Measurements from ENCODE around the gene SQSTM1. TPM values are rescaled to one million over a fixed set of nuclear protein-coding genes. Genes with fewer than 3 reads are reported as not detected.

SQSTM1 gene
- total and polyA plus RNA-seq, 2 of the 8 experiments (the other 6 are each of a cell fraction or from before 2014, with no cell fraction given): 78.6 to 110 TPM

GRCh38 chr5:179833709-179834070, 13.0 kb downstream of the SQSTM1 start:
- Histone ChIP-seq H3K4me2 (ENCODE audit: insufficient read depth in 1 of 2, low read depth in 2 of 2, low read length in 2 of 2) (no peak overlapping the region), H4K20me1 (replicated peaks in 1 of 2; ENCODE audit: control insufficient read depth in 1 of 2, insufficient read depth in 2 of 2, low read length in 2 of 2) (peaks cover 8 to 10% of the 10 kb centered on the region in 2 experiments), H3K36me3 (ENCODE audit: control insufficient read depth in 2 of 4, insufficient read depth in 4 of 4, low read length in 3 of 4) (peaks cover 31 to 76% (median 57%) of the 10 kb centered on the region in 4 experiments), H2BK20ac (ENCODE audit: low read length) (no peak overlapping the region), H2BK120ac (replicated peaks; ENCODE audit: low read depth, low read length) (no peak overlapping the region), H3K4me1 (replicated peaks in 1 of 4; ENCODE audit: control insufficient read depth in 3 of 4, insufficient read depth in 4 of 4, low read length in 3 of 4) (peaks cover 0 to 3% (median 1%) of the 10 kb centered on the region in 4 experiments; a peak in 4 of 7 replicates), H3K18ac (ENCODE audit: extremely low read depth, low read length) (no peak overlapping the region), H2BK5ac (ENCODE audit: low read depth, low read length) (no peak overlapping the region), H3K79me2 (ENCODE audit: control insufficient read depth in 1 of 2, insufficient read depth in 2 of 2, low read length in 2 of 2) (no peaks in the 10 kb centered on the region), H3K9ac (replicated peaks in 1 of 4; ENCODE audit: extremely low read depth in 1 of 4, low read depth in 3 of 4, low read length in 3 of 4) (no peak overlapping the region), H3K79me1 (ENCODE audit: low read depth, low read length) (no peaks in the 10 kb centered on the region; the same call in 1 of the 2 replicates), H2BK15ac (ENCODE audit: low read length) (no peak overlapping the region), H4K5ac (ENCODE audit: insufficient read length, low read depth, low read length) (no peak overlapping the region), H3K23me2 (ENCODE audit: low read depth, low read length) (no peaks in the 10 kb centered on the region), H2BK12ac (ENCODE audit: low read depth, low read length) (no peak overlapping the region), H3K9me3 (ENCODE audit: insufficient read depth in 2 of 2, low read depth in 1 of 2, low read length in 1 of 2) (no peaks in the 10 kb centered on the region; a peak in 1 of 4 replicates), H3K27me3 (replicated peaks in 1 of 4; ENCODE audit: control insufficient read depth in 3 of 4, extremely low read depth in 1 of 4, insufficient read depth in 3 of 4, low read length in 3 of 4) (no peaks in the 10 kb centered on the region), H3K23ac (ENCODE audit: insufficient read length) (no peak overlapping the region), H3K4me3 (ENCODE audit: extremely low read depth in 1 of 4, insufficient read depth in 2 of 4, low read depth in 3 of 4, low read length in 4 of 4) (no peak overlapping the region), H4K8ac (ENCODE audit: extremely low read depth, insufficient read depth, low read length) (no peak overlapping the region), H3K27ac (ENCODE audit: low read depth, low read length) (no peak overlapping the region), H2AK5ac (ENCODE audit: low read depth, low read length) (no peak overlapping the region), H3K4ac (replicated peaks; ENCODE audit: insufficient read length, low read depth, low read length) (no peak overlapping the region), H3K56ac (replicated peaks; ENCODE audit: insufficient read length, low read depth, low read length) (no peak overlapping the region), H3K14ac (ENCODE audit: insufficient read length) (no peak overlapping the region), H2AFZ (ENCODE audit: low read length) (no peak overlapping the region), H4K91ac (replicated peaks; ENCODE audit: insufficient read length, low read length) (no peak overlapping the region)
- TF ChIP-seq CREB1 (IDR thresholded peaks at IDR 0.05) (no peak), ATF3 (IDR thresholded peaks at IDR 0.05; ENCODE audit: insufficient read depth, low read depth, low read length) (no peak), KDM4A (IDR thresholded peaks at IDR 0.05; ENCODE audit: low read depth, low read length, severe bottlenecking) (no peak), RXRA (IDR thresholded peaks at IDR 0.05; ENCODE audit: insufficient read depth, low read depth, low read length) (no peak), RNF2 (IDR thresholded peaks at IDR 0.05; ENCODE audit: borderline replicate concordance, low read depth, low read length, missing control alignments, poor library complexity, severe bottlenecking) (no peak), SUZ12 (IDR thresholded peaks at IDR 0.05; ENCODE audit: low read length) (no peak), POLR2A (IDR thresholded peaks at IDR 0.05; ENCODE audit: control extremely low read depth in 1 of 2, low read depth in 2 of 2, low read length in 2 of 2) (no peak), TEAD4 (IDR thresholded peaks at IDR 0.05; ENCODE audit: low read depth, low read length) (no peak)
- ChIA-PET CTCF (ENCODE audit: partially characterized antibody) (interaction anchor here (0.8 to 1.7 kb wide), 2 partner anchors 32 to 495 kb away, joined by 3 read pairs; no protein-coding TSS in a partner anchor), POLR2A (ENCODE audit: partially characterized antibody) (interaction anchor here (1.0 to 5.7 kb wide), 5 partner anchors 10 to 75 kb away, joined by 3 to 47 read pairs (median 6); no protein-coding TSS in a partner anchor)
- 98% methylated on average over 3 of the region's 3 CpGs; no CpG with 5 or more reads in 1 of the 2 experiments for WGBS, 2 experiments (ENCODE audit: extremely low coverage in 1 of 2, insufficient coverage in 1 of 2, insufficient read length in 1 of 2, insufficient replicate concordance in 2 of 2, low coverage in 1 of 2, low lambda C conversion rate in 2 of 2, missing lambda C conversion rate in 1 of 2)
- FAIRE-seq: no peak
- no peak for DNase-seq (ENCODE audit: low read depth in 1 of 2, low spot score in 2 of 2)

Measured in H1 (cell line).